D721Med (cell line): Measurements from ENCODE around the gene TMEM145.

Experiments used
- DNase-seq: peaks from one replicate; pipeline ENCODE4 v3.0.0; 2011; ENCODE audit warnings: low spot score; ENCODE audit not compliant: insufficient read length
- FAIRE-seq: peaks from 2 replicates; lab custom pipeline; 2011; peaks lifted over from hg19 to GRCh38; lab: Jason Lieb, UNC
- CTCF ChIP-seq: IDR thresholded peaks from 2 replicates; pipeline ENCODE4 v1.5.1; 2012; ENCODE audit warnings: mild to moderate bottlenecking, control low read depth; ENCODE audit not compliant: insufficient read depth; ENCODE audit errors: missing control alignments

TMEM145 gene

GRCh38 chr19:42315024-42315423 lies 1.9 kb downstream of the TMEM145 start:
- FAIRE-seq, result no peak
- no peak for DNase-seq
- TF ChIP-seq CTCF, result no peak

GRCh38 chr19:42316223-42317211 lies 3.4 kb downstream of the TMEM145 start:
- no peak for TF ChIP-seq CTCF
- no peak for DNase-seq
- FAIRE-seq, result no peak

- DNase-seq (no peak), FAIRE-seq (no peak)
- TF ChIP-seq CTCF, result no peak
These were observed 4.4 kb downstream of the TMEM145 start for GRCh38 chr19:42317535-42317934.

GRCh38 chr19:42322305-42322704 lies 9.2 kb downstream of the TMEM145 start:
- FAIRE-seq (no peak), DNase-seq (no peak)
- TF ChIP-seq CTCF, result no peak

GRCh38 chr19:42323473-42323851 lies 10.4 kb downstream of the TMEM145 start:
- no peak for FAIRE-seq
- no peak for TF ChIP-seq CTCF
- no peak for DNase-seq

GRCh38 chr19:42323852-42324654 lies 10.9 kb downstream of the TMEM145 start:
- TF ChIP-seq CTCF, result no peak
- DNase-seq (no peak), FAIRE-seq (no peak)
